OCI-M2 (cell line): Measurements from ENCODE around the gene PALM.

Experiments
- DNase-seq: peaks from one replicate; lab custom pipeline; 2025; ENCODE audit not compliant: unreplicated experiment; lab: John Stamatoyannopoulos, UW

PALM gene

DNA sequence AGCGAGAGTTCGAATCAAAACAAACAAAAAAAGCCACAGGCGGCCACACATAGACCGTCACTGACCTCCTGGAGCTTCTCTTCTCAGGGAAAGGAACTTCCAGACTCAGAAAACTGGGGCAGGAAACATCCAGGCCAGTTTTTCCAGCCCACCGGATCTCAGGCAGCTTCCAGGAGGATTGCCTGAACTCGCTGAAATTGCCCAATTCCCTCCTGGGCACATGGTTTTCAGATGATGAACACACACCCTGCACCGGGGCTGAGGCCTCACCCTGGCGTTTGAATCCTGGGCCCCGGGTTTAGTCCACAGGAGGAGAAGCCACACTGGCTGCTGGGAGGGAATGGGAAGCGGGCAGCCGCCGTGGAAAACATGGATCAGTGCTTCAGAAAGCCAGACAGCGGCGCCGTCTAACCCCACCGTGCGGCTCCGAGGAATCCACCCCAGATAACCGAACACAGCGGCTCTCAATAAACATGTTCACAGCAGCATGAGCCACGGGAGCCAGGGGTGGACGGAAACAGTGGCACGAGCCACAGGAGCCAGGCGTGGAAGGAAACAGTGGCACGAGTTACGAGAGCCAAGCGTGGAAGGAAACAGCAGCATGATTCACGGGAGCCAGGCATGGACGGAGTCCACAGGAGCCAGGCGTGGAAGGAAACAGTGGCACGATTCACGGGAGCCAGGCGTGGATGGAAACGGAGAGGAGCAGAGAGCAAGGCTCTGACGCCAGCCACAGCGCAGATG lies 70.3 kb downstream of the PALM start:
- no peak for DNase-seq

DNA sequence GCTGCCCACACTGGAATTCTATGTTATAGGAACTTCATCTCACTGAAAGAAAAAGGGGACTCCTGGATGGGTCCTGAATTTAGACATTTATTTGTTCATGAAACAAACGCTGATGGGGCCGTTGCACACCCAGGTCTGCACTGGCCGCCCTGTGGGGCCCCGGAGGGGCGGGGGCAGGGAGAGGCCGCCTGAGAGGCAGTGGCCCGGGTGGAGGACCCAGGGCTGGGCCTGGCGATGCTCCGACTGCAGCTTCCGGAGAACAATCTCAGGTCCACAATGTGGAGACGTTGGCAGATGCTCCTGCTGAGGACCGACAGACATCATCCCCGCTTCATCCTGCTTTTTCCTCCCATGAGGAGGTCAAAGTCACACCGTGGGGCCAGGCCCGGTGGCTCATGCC lies 72.2 kb downstream of the PALM start:
- no peak for DNase-seq

DNA sequence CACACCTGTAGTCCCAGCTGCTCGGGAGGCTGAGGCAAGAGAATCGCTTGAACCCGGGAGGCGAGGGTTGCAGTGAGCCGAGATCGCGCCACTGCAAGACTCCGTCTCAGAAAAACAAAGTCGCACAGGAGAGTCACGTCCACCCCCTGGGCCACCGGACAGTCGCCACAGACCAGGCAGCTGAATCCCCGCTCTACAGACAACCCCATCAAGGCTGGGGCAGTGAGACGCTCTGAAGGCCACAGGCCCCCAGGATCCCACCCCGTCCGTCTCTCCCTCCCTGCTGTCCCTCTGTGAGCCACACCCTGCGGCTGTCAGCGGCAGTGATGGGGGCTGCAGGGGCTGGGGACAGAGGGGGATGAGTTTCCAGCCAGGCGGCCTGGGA lies 73.1 kb downstream of the PALM start:
- no peak for DNase-seq

DNA sequence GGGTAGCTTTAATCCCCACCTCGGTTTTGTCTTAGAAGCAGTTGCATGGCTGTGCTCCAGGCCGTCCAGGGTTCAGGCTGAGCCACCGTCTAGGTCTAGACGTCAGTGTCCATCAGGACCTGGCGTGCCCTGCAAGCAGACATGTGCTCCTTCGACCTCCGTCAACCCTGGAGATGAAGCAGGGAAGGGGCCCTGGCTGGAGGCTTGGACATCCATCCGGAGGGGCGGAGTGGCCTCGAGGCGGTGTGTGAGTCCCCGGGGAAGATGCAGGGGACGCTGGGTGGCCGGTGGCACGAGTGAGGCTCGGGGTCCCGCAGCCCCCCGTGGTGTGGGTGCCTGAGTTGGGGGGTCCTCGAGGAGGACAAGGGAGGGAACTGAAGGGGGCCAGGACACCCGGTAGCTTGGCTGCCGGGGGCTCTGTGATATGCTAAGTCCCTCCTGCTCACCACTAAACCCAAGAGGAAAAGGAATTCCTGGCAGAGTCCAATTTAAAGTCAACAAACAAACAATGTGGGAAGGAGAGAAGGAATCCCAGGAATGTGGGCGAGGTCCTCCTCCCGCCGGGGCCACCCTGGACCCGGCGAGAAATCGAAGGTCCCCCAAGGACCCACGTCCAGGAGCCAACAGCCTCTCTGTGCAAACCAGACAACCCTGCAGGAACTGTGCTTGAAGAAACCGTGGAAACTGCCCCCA lies 73.6 kb downstream of the PALM start:
- no peak for DNase-seq

DNA sequence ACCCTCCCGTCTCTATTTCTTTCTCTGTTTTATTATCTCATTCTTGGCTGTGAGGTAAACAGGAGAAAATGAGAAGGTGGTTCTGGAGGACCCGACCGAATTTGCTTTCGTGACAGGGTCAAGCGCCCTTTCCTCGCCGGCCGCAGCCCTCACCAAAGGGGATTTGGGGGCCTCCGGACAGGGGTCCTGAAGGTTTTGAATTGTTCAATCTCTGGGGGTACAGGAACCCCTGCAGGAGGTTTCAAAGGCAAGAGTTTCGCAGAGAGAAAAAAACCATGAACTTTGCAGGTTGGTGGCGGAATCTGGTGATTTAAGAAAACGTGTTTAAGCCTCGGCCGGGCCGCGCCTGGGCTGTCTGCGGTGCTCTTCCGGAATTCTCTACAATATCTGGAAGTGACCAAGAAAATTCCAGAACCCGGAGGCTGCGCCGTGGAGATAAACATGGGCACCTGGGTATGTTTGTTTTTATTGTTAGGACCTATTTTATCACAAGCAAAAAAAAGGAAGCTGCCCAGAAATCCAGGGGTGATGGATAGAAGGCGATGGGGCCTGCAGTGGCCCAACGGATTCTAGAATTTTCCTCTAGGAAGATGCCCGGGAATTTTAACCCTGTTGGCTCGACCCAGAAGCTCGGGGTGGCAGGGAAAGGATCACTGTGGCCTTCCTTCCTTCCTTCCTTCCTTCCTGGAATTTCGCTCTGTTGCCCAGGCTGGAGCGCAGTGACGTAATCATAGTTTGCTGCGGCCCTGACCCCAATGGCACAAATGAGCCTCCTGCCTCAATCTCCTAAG lies 74.3 kb downstream of the PALM start:
- DNase-seq = no peak

DNA sequence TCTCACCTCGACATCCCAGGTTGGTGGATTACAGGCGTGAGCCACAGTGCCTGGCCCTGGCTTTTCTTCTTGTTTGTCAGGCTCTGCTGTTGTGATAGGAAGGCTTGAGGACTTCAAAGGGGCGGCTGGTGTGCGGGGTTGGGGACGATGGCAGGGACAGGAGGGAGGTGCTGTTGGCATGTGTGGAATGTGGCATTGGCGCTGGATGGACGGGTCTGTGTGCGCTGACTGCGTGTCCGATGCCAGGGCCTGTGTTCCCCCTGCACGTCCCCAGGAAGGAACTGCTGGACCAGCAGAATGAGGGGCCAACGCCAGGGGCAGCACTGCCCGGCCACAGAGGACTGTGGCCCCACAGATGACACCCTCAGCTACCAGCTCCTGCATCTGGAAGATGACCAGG lies 75.8 kb downstream of the PALM start:
- DNase-seq = no peak

DNA sequence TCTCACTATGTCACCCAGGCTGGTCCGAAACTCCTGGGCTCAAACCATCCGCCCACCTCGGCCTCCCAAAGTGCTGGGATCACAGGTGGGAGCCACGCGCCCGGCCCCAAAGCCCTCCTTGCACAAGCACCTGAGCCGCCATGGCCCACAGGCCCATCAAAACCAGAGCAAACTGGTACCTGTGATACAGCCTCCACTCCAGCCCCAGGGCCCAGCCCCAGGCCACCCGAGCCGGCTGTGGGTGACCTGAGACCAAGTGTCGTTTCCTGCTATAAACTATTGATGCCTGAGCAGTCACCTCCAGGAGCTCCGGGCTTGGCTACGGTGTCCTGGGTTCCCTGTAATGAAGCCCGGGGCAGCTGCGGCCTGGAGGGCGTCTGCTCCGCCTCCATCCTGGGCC lies 78.8 kb downstream of the PALM start:
- no peak for DNase-seq

DNA sequence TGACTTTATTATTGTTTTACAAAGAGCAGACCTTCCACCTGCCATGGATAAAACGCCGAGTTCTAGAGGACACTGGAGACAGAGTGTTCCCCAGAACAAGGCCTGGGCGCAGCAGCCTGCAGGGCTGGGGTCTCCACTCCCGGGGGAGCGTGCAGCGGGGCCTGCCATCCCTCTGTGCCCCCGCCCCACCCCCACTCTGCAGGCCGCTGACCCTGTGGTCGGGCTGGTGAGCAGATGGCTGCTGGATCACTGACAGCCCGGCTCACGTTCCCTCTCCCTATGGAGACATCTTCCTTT lies 79.9 kb downstream of the PALM start:
- DNase-seq = no peak

DNA sequence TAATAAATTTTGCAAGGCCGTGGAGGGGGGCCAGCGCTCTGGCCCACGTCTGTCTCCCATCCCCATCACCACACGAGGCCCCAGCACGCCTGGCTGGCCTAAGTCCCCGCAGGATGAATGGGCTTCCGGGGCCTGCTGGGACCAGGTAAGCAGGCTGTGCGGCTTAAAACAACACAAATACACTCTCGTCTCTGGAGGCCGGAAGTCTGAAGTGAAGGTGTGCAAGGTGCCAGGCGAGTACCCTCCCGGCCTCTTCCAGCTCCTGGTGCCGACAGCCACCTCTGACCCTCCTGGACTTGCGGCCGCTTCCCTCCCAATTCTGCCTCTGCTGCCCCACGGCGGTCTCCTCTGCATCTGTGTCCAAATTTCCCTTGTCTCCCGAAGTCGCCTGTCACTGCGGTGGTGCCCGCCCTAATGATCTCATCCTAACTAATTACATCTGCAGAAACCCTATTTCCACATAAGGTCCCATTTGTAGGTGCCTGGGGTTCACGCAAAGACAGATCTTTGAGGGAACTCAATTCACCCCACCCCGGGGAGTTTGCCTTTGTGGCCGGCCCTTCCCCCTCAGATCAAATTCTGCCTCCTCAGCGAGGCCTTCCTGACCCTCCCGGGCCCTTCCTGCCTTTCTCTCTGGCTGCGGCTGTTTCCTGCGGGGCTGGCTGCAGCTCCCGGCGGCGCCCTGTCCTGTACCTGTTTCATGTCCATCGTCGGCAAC lies 80.4 kb downstream of the PALM start:
- no peak for DNase-seq

DNA sequence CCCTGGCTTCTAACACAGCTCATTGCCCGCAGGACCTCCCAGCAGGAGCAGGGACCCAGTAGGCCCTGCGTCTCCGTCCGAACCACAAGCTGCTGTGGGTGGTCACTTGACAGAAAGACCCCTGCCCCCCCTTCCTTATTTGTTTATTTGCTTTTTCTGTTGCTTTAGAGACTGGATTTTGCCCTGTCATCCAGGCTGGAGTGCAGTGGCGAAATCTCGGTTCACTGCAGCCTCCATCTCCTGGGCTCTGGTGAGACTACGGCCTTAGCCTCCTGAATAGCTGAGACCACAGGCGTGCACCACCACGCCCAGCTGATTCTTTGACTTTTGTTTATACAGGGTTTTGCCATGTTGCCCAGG lies 80.9 kb downstream of the PALM start:
- no peak for DNase-seq

DNA sequence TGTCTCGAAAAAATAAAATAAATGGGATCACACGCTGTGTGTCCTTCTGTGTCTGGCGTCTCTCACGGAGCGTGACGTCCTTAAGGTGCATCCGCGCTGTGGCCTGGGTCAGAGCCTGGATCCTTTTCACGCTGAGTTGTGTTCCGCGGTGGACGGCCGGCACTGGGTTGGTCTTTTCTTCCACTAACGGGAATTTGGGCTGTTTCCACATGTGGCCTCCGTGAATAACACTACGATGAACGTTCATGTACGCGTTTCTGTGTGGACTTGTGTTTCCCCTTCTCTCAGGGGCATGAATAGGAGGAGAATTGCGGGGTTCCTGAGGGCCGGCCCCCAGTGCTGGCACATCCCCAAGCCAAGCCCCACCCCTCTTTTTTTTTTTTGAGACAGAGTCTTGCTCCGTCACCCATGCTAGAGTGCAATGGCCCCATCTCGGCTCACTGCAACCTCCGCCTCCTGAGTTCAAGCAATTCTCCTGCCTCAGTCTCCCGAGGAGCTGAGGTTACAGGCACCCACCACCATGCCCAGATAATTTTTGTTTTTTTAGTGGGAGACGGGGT lies 82.4 kb downstream of the PALM start:
- DNase-seq = no peak

DNA sequence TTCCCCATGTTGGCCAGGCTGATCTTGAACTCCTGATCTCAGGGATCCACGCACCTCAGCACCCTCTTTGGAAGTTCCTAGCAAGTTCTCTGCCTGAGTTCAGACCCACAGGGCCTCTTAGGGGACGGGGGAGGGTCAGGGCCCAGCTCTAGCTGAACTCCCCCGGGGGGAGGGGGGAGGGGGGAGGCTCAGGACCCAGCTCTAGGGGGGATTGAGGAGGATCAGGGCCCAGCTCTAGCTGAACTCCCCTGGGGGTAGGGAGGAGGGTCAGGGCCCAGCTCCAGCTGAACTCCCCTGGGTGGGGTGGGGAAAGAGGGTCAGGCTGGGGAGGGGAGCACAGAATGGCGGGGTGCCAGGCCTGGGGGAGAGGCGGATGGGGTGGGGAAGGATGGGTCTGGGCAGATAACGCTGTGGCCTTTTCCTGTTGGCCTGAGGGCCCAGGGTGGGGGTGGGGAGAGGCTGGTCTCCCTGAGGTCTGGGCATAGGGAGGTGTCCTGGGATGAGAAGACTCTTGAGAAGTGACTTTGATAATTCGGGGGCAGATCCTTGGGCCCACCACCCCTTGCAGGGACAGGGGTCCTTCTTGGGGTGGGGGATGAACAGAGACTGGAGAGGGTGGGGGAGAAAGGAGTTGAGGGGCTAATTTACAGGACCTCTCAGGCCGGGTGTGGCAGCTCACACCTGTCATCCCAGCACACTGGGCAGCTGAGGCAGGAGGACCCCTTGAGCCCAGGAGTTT lies 83.0 kb downstream of the PALM start:
- peak; percentile 36 for DNase-seq

DNA sequence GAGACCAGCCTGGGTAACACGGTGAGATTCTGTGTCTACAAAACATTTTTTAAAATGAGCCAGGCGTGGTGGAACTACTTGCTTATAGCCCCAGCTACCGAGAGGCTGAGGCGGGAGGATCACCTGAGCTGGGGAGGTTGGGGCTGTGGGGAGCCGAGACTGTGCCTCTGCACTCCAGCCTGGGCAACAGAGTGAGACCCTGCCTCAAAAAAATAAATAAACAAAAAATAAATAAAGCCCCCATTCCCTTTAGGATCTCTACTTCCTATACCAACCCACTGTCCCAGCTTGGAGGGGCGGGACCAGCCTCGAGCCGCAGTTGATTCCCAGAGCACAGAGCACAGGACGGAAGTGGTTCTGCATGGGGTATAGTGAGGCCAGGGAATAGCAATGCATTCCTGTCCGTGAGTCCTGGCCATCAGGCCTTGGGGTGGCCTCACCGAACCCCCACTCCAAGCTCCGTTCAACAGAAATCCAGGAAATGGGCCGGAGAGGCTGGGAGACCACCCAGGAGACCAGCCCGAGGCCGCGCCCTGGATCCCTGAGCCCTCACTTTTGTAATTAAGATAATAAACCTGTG lies 83.7 kb downstream of the PALM start:
- no peak for DNase-seq

DNA sequence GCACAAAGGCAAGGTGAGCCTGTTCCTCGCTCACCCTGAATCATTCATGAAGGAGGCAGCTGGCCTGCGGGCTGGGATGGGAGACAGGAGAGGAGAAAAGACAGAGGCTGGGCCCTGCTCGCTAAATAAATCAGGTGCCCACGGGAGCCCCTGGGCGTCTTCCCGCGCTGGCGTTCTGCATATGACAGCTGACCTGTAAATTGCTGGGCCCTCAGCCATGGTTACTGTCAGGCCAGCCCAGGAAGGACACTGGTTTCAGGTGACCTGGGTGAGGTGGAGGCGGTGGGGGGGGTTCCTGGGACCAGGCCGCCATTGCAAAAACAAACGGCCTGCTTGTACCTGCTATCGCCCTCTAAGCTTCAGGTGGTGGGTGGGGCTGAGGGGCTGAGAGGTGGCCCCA lies 85.1 kb downstream of the PALM start:
- no peak for DNase-seq

DNA sequence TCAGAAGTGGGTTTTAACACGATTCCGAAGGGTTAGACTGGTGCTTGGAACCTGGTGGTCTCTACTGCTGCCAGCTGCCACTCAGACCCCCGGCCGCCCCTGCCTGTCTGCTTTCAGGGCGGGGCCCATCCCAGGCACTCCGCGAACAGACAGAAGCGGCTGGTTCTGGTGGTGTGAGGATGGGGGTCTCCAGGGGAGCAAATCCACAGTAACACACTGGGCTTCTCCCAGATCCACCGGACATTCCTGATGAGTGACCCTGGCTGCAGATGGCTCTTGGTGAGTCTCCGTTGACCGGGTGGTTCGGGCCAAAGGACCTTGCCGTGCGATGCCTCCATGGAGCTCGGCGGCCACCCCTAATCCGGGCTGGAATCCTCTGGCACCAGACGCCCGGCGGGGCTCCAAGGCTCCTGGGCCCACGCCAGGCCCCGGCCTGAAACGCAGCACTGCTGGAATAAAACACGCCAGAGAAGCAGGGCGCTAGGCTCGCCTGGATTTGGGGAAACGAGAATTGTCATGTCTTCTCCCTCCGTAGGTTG lies 86.4 kb downstream of the PALM start:
- no peak for DNase-seq

DNA sequence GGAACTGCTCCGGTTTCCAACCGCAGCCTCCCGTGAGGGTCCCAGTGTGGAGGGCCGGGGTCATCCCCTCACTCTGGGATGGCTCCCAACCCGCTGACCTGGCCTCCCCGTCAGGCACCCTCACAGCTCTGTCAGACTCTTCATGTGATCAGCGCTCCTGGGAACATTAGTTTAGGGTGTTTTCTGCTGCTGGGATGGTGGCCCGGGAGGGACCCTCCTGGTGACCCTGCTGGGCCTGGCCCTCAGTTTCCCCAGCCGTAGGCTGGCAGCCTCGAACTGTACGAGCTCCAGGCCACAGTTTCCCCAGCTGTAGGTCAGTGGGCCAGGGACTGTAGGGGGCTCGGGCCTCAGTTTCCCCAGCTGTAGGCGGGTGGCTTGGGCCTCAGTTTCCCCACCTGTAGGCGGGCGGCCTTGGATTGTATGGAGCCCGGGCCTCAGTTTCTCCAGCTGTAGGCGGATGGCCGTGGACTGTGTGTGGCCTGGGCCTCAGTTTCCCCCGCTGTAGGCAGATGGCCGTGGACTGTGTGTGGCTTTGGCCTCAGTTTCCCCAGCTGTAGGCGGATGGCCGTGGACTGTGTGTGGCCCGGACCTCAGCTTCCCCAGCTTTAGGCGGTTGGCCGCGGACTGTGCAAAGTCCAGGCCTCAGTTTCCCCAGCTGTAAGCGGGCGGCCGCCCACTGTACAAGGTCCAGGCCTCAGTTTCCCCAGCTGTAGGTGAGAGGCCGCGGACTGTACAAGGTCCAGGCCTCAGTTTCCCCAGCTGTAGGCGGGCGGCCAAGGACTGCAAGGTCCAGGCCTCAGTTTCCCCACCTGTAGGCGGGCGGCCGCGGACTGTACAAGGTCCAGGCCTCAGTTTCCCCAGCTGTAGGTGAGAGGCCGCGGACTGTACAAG lies 87.2 kb downstream of the PALM start:
- DNase-seq = no peak

DNA sequence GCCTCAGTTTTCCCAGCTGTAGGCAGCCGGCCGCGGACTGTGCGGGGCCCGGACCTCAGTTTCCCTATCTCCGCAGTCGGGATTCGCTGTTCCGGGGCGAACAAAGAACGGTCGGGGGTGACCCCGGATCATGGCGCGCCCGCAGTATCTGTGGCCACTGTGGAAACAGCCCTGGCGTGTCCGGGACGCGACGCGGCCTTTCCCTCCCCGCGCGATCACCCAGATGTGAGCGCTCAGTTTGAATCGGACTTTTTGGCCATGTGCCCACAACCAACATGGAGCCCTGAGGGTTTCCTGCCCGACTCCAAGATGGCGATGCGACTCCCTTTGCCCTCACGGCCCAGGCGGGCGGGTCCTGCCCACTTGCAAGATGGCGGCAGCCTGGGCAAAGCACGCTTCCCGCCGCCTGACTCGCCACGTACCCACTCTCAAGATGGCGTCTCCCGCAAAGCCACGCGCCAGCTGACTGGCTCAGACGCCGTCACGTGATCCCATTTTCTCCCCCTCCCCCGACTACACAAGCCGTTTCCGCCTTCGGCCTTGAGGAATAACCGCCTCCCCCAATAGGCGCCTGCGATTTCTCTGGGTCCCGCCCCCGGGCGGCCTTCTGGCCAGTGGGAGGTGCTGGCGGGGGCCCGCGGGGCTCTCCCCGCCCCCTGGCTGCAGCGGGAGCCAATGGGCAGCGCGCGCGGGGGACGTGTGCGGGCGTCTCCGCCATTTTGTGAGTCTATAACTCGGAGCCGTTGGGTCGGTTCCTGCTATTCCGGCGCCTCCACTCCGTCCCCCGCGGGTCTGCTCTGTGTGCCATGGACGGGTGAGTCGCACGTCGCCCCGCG lies 88.2 kb downstream of the PALM start, which contains the start of gene PTBP1:
PTBP1 (plus strand) TSS at position 761 of the 836 bp plus-strand sequence; CDS start at position 807, 46 bp downstream.
- DNase-seq = peak; percentile 84
